Smooth muscle cell (in vitro differentiated cells): ENCODE data around the gene CLSTN2. TPM values are rescaled to one million over a fixed set of nuclear protein-coding genes. Genes with fewer than 3 reads are reported as not detected.

Experiments
- DNase-seq: peaks from one replicate; lab custom pipeline; 2025; ENCODE audit not compliant: unreplicated experiment; lab: John Stamatoyannopoulos, UW
- H2AFZ ChIP-seq: fragments of 200-600 bp; sonication (generic); 2 replicates; pipeline ENCODE4 v1.6.0; 2016; ENCODE audit warnings: antibody characterized with exemption, low read depth, mild to moderate bottlenecking
- H3F3A ChIP-seq: fragments of 200-600 bp; sonication (generic); 2 replicates; pipeline ENCODE4 v1.6.0; 2017; ENCODE audit warnings: antibody characterized with exemption, low read depth
- H3K27ac ChIP-seq: fragments of 200-600 bp; sonication (generic); 2 replicates; pipeline ENCODE4 v1.5.1; 2016; ENCODE audit warnings: low read depth, mild to moderate bottlenecking
- H3K27me3 ChIP-seq: fragments of 200-600 bp; sonication (generic); 2 replicates; pipeline ENCODE4 v1.6.1; 2016; ENCODE audit warnings: low read depth, mild to moderate bottlenecking
- H3K36me3 ChIP-seq: fragments of 200-600 bp; sonication (generic); 2 replicates; pipeline ENCODE4 v1.5.1; 2016; ENCODE audit warnings: low read depth
- H3K4me1 ChIP-seq: fragments of 200-600 bp; sonication (generic); 2 replicates; pipeline ENCODE4 v1.5.1; 2016; ENCODE audit warnings: low read depth
- H3K4me2 ChIP-seq: fragments of 200-600 bp; sonication (generic); 2 replicates; pipeline ENCODE4 v1.6.0; 2016; ENCODE audit warnings: mild to moderate bottlenecking
- H3K4me3 ChIP-seq: fragments of 200-600 bp; sonication (generic); 2 replicates; pipeline ENCODE4 v1.5.1; 2016; ENCODE audit warnings: mild to moderate bottlenecking
- H3K79me2 ChIP-seq: fragments of 200-600 bp; sonication (generic); 2 replicates; pipeline ENCODE4 v1.6.0; 2016; ENCODE audit warnings: low read depth, mild to moderate bottlenecking
- H3K9ac ChIP-seq: fragments of 200-600 bp; sonication (generic); 2 replicates; pipeline ENCODE4 v1.6.0; 2016; ENCODE audit warnings: low read depth
- H3K9me3 ChIP-seq: fragments of 200-600 bp; sonication (generic); replicated peaks from 2 replicates; pipeline ENCODE4 v1.5.1; 2016; ENCODE audit warnings: low read depth
- H4K20me1 ChIP-seq: fragments of 200-600 bp; sonication (generic); 2 replicates; pipeline ENCODE4 v1.6.0; 2016; ENCODE audit warnings: low read depth
- WGBS: methylation state at CpG from one replicate; pipeline ENCODE4 v1.1.7; 2016; ENCODE audit warnings: low lambda C conversion rate; 5-methylcytosine and 5-hydroxymethylcytosine counted together
- polyA plus RNA-seq: library from polyadenylated mRNA; unstranded; fragments of >200 nt; fragmentation: Nextera tagmentation; extraction: Ambion mirVana; gene quantifications from 2 replicates; pipeline ENCODE4 v1.2.1, GENCODE V29; 2016
- total RNA-seq: library from RNA; depleted of rRNA; stranded (reverse); fragments of >200 nt; gene quantifications from 2 replicates; pipeline ENCODE4 v1.2.3, GENCODE V29; 2014
- TF ChIP-seq, protein P1 (sequence below): fragments of 200-600 bp; sonication (generic); IDR thresholded peaks from 2 replicates; pipeline ENCODE4 v1.5.1; 2017; ENCODE audit warnings: borderline replicate concordance, mild to moderate bottlenecking, antibody characterized with exemption; ENCODE audit not compliant: insufficient read depth, poor library complexity, severe bottlenecking

The CLSTN2 gene
- total and polyA plus RNA-seq, 2 experiments from 2014 or later: 0.91 to 1.5 TPM

DNA sequence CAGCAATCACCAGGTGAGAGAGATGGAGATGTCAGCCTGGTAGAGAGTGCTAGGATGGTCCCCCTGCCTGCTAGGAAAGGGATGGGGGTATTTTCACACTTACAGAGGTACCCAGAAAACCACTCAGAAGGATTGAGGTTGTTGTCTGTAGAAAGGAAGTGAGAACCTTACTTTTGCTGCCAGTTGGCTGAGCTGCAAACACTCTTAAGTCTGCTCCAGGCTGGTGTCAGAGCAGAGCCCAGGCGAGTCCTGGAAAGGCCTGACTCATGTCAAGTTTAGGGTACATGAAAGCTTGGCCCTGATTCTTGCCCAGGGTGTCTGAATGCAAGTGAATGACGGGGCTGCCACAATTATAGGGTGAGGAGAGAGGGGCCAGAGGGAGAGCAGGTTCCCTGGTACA is 528.4 kb downstream of the CLSTN2 start:
- H3K27me3 ChIP-seq: peaks cover 3% of the 10 kb centered on the region
- no peak overlapping the region for H2AFZ ChIP-seq
- H3K36me3 ChIP-seq: no peaks in the 10 kb centered on the region
- H3K4me1 ChIP-seq: peaks cover 17% of the 10 kb centered on the region
- H3K9me3 ChIP-seq: no peaks in the 10 kb centered on the region
- no peaks in the 10 kb centered on the region for H3F3A ChIP-seq
- no peaks in the 10 kb centered on the region for H4K20me1 ChIP-seq
- no peak overlapping the region for H3K9ac ChIP-seq
- no peak for DNase-seq
- no peak overlapping the region for H3K4me3 ChIP-seq
- no peak overlapping the region for H3K27ac ChIP-seq
- H3K79me2 ChIP-seq: no peaks in the 10 kb centered on the region
- WGBS: 79% methylated on average over 2 of the region's 2 CpGs
- TF ChIP-seq, protein P1, sequence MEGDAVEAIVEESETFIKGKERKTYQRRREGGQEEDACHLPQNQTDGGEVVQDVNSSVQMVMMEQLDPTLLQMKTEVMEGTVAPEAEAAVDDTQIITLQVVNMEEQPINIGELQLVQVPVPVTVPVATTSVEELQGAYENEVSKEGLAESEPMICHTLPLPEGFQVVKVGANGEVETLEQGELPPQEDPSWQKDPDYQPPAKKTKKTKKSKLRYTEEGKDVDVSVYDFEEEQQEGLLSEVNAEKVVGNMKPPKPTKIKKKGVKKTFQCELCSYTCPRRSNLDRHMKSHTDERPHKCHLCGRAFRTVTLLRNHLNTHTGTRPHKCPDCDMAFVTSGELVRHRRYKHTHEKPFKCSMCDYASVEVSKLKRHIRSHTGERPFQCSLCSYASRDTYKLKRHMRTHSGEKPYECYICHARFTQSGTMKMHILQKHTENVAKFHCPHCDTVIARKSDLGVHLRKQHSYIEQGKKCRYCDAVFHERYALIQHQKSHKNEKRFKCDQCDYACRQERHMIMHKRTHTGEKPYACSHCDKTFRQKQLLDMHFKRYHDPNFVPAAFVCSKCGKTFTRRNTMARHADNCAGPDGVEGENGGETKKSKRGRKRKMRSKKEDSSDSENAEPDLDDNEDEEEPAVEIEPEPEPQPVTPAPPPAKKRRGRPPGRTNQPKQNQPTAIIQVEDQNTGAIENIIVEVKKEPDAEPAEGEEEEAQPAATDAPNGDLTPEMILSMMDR: no peak
- H3K4me2 ChIP-seq: no peak overlapping the region

GRCh38 chr3:140465988-140466387 is 531.0 kb downstream of the CLSTN2 start:
- no peaks in the 10 kb centered on the region for H3K27me3 ChIP-seq
- H2AFZ ChIP-seq: no peak overlapping the region
- H3K4me3 ChIP-seq: no peak overlapping the region
- no peaks in the 10 kb centered on the region for H3K79me2 ChIP-seq
- no peaks in the 10 kb centered on the region for H3K36me3 ChIP-seq
- H3K9me3 ChIP-seq: no peaks in the 10 kb centered on the region
- H4K20me1 ChIP-seq: no peaks in the 10 kb centered on the region
- no peak overlapping the region for H3K9ac ChIP-seq
- no peaks in the 10 kb centered on the region for H3F3A ChIP-seq
- peaks cover 17% of the 10 kb centered on the region for H3K4me1 ChIP-seq
- H3K27ac ChIP-seq: no peak overlapping the region
- no peak overlapping the region for H3K4me2 ChIP-seq
- no peak for DNase-seq
- TF ChIP-seq, protein P1: no peak

- H4K20me1 ChIP-seq: no peaks in the 10 kb centered on the region
- TF ChIP-seq, protein P1: no peak
- no peak for DNase-seq
- H3K27ac ChIP-seq: peak overlapping the region; percentile 72
- H2AFZ ChIP-seq: no peak overlapping the region
- no peaks in the 10 kb centered on the region for H3K36me3 ChIP-seq
- H3K4me2 ChIP-seq: no peak overlapping the region
- no peaks in the 10 kb centered on the region for H3K79me2 ChIP-seq
- H3K4me1 ChIP-seq: peaks cover 17% of the 10 kb centered on the region
- H3F3A ChIP-seq: no peaks in the 10 kb centered on the region
- peak overlapping the region; percentile 23 for H3K9ac ChIP-seq
- H3K27me3 ChIP-seq: no peaks in the 10 kb centered on the region
- WGBS: 97% methylated on average over 9 of the region's 9 CpGs
- H3K4me3 ChIP-seq: no peak overlapping the region
- H3K9me3 ChIP-seq: no peaks in the 10 kb centered on the region
These were observed 531.5 kb downstream of the CLSTN2 start for GRCh38 chr3:140466535-140466934.

- Histone ChIP-seq H4K20me1 (no peaks in the 10 kb centered on the region), H3K36me3 (no peaks in the 10 kb centered on the region), H3K27me3 (no peaks in the 10 kb centered on the region), H3K79me2 (no peaks in the 10 kb centered on the region), H3K4me2 (peak overlapping the region; percentile 11), H3K4me1 (peaks cover 17% of the 10 kb centered on the region), H2AFZ (no peak overlapping the region), H3K4me3 (no peak overlapping the region), H3K9me3 (no peaks in the 10 kb centered on the region), H3K27ac (peak overlapping the region; percentile 72), H3K9ac (peak overlapping the region; percentile 65), H3F3A (no peaks in the 10 kb centered on the region)
- TF ChIP-seq, protein P1: no peak
- no peak for DNase-seq
- WGBS: 21% methylated on average over 4 of the region's 4 CpGs
These were observed 532.2 kb downstream of the CLSTN2 start for GRCh38 chr3:140467104-140467577.
